GM18951 (cell line): ENCODE results near the gene SMTNL2.
"Not testable (repeated sequence)": the region's sequence is repeated elsewhere in the genome, so short reads cannot be mapped to it uniquely, and the experiment has no call there.

ENCODE experiments used
- POLR2A ChIP-seq: IDR thresholded peaks from 4 replicates; pipeline ENCODE4 v1.6.1; 2011; ENCODE audit warnings: mild to moderate bottlenecking; ENCODE audit not compliant: insufficient read length, insufficient read depth; ENCODE audit errors: extremely low read depth
- in situ Hi-C: fragments of 300-500 bp; cut with MboI; formaldehyde crosslinking; loops from one replicate; pipeline ENCODE4 v1.12.0; 2022; ENCODE audit warnings: low sequenced_read_pairs, mixed read lengths, inconsistent platforms; ENCODE audit not compliant: unreplicated experiment

Gene SMTNL2

DNA sequence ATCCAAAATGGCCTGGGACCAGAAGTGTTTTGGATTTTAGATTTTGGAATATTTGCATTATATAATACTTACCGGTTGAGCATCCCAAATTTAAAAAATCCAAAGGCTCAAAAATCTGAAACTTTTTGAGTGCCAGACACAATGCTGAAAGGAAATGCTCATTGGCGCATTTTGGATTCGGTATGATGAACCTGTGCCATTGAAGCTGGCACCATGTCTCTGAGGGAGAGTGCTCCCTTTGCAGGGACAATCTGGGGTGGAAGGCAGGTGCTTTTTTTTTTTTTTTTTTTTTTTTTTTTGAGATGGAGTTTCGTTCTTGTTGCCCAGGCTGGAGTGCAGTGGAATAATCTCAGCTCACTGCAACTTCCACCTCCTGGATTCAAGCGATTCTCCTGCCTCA, 17.7 kb downstream of the SMTNL2 start:
- no peak for TF ChIP-seq POLR2A
- in situ Hi-C loops, result no loop called here

DNA sequence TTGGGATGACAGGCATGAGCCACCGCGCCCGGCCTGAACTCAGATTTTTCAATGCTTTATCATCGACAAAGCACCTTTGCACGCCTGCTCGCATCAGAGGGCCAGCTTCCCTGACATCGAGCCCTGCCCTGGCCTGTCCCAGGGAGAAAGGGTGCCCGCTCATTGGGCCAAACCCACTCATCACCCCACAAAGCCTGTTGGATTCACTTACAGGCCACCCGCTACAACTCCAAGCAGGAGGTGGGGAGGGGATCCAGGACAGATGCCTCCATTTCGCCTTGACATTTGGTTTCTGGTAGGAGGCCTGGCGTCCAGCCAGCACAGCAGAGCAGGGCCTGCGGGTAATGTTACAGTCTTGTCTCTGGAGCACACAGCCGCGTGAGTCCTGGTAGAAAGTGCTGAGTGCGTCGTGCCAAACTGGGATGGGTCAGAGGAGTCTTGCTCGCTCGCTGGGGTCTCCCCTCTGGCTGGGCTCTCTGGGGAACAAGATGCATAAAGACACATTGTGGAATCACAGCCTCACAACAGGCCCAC, 19.8 kb downstream of the SMTNL2 start:
- in situ Hi-C loops, result no loop called here
- TF ChIP-seq POLR2A, result no peak

DNA sequence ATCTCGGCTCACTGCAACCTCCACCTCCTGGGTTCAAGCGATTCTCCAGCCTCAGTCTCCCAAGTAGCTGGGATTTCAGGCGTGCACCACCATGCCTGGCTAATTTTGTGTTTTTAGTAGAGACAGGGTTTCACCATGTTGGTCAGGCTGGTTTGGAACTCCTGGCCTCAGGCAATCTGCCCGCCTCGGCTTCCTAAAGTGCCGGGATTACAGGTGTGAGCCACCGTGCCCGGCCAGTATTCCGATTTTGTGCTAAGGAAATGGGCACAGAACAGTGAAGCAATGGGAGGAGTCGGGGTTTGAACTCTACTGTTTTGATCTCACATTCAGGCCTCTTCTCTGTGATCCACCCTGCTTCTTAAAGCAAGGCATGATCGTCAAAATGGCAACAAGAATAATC, 20.4 kb downstream of the SMTNL2 start:
- in situ Hi-C loops, result not testable (repeated sequence)

DNA sequence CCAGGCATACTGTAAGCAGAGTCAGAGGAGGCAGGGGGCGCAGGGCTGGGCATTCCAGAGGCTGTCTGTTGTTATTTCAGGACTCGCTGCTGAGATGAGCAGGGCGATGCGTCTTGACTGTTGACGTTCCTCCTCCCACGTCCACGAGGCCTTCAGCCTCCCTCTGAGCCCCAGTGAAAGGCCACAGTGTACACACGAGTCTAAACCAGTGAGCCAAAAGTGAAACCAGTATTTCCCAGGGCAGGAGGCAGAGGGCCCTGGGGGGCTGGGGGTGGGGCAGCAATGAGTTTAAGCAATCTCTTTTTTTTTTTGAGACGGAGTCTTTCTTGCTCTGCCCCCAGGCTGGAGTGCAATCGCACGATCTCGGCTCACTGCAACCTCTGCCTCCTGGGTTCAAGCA, 21.5 kb downstream of the SMTNL2 start:
- in situ Hi-C loops, result no loop called here
- no peak for TF ChIP-seq POLR2A

DNA sequence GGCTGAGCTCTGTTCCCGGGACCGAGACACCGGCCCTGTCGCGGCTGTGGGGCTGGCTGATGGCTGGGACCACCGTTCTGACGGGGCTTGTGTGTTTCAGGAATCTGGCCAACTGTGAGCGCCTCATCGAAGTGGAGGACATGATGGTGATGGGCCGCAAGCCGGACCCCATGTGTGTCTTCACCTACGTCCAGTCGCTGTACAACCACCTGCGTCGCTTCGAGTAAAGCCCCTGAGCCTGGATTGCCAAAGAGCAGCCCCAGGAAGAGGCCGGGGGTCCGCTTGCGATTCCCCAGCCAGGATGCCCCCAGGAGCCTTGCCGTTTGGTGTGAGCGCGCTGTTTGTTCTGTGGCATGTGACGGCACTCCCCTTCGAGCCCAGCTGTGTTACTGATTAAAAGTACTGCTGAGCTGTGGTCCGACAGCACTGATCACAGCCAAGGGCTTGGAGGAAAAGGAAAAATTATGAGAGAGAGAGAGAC, 23.0 kb downstream of the SMTNL2 start:
- in situ Hi-C loops, result no loop called here
- no peak for TF ChIP-seq POLR2A

DNA sequence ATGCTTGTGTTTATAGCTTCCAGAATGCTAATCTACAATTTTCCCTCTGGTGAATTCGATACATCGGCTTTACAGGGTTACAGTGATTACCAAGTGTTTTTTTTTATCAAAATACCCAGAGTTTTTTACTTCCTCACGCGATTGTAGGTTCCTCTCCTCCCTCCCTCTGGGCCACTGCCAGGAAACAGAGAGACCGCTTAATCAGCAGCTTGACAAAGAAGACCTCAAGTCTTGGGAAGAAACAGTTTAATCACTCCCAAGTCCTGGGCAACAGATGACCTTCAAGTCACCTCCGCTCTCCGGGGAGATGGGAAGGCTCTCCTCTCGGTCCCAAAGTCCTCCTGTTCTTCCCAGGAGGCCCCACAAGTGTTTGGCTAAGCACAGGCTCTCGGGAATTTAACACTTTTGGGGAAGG, 23.5 kb downstream of the SMTNL2 start:
- TF ChIP-seq POLR2A, result no peak
- in situ Hi-C loops, result no loop called here

DNA sequence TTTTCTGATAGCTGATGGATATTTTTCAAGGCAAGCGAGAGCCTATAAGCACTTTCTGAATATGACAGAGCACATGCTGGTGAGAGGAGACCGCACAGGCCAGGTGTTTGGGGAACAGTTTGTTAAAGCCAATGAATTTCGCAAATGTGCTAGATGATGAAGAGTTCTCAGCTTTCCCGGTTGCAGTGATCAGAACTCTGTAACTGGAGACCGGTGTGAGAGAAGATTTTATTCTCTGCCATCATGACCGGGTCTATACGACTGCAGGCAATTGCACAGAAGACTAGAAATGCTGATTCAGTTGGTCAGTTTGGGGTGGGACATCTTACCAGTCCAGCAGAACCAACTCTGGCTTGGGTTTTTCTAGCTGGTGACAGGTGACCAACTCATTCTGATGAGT, 25.4 kb downstream of the SMTNL2 start:
- no peak for TF ChIP-seq POLR2A
- in situ Hi-C loops, result no loop called here

DNA sequence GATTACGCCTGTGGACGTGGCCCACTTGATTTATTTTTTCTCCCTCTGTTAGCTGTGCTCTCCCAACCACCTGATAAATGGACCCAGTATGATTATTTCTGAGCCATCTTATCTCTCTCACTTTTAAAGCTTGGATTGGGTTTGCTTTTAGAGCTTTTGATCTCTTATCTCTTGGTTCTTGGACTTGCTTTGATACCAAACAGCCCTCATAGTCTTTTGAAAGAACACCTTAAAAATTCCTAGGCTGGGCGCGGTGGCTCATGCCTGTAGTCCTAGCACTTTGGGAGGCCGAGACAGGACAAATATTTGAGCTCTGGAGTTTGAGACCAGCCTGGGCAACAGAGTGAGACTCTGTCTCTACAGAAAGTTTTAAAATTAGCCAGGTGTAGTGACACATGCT, 25.8 kb downstream of the SMTNL2 start:
- no peak for TF ChIP-seq POLR2A
- in situ Hi-C loops, result no loop called here

DNA sequence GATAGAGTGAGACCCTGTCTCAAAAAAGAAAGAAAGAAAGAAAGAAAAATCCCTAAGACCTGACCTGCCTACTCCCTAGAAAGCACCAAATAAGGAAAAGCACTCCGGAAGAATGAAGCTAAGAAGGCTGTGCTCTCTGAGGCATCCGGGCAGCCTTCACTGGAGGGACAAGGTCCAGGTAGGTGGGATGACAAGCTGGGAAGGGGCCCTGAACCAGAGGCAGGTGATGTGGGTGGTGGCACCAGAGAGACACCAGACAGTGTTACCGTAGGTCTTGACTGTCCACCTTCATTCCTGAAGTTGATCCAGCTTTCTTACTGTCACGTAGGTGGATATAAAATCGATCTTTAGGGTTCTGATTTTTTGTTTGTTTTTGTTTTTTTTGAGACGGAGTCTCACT, 26.3 kb downstream of the SMTNL2 start:
- in situ Hi-C loops, result no loop called here
- TF ChIP-seq POLR2A, result no peak

DNA sequence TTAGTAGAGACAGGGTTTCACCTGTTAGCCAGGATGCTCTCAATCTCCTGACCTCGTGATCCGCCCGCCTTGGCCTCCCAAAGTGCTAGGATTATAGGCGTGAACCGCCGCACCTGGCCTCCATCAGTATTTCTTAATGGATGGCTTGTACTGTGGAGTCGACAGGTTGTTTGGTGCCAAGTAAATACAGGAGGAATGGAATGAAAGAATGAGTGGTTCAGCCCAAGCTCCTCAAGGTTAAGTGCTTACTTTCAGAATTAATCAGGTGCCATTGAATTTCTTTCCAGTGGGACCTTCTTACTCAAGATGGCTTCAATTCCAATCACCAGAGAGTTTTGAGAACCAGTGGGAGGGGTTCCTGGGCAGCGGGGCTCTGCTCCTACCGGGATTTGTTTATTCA, 32.1 kb downstream of the SMTNL2 start:
- no peak for TF ChIP-seq POLR2A
- in situ Hi-C loops, result no loop called here

DNA sequence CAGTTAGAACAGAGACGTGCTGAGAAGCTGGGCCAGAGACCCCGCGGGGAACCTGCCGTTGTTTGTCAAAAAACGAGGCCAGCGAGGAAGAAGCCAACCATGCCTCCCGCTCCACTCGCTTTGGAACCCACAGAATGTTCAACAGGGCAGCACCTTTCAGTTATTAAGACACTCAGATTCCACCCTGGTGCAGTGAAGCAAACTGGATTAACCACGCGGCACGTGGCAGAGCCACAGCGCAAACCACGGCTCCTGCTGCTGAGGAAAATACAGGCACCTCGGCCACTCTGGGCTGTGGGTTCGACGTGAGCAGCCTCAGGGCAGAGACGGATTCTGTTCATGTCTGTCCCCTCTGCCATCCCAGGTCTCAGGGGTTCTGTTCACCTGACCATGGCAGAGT, 32.8 kb downstream of the SMTNL2 start:
- no peak for TF ChIP-seq POLR2A
- in situ Hi-C loops, result no loop called here

DNA sequence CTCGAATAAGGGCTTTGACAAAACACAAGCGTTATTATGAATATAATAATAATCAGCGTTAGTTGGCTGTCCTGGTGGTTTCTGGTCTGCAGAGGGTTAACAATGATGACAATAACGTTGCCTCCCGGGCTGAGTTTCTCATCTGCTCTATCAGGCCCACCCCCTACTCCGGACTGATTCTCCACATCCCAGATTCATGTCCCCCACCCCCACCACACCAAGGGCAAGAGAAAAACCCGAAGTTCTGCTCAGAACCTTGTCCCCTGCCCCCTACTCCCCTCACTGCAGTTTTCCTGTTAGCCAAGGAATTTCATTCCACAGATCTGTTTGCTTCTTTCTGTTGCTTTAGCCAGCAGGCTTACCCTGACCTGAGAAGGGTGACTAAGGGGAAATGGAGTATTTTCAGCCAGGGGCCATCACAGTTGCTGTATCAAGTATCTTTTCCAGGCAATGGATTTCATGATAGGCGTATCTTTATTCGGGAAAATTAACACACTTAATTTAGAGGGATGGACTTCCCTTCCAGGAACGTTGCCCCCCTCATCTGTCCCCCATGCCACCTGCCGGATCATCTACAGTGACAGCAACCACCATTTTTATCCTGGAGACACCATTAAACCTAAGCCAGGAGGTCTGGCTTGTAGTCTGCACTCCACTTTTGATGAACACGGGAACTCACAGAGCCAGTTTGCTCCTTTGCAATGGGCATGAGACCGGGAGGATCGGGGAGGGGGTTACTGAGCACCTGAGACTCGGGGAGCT, 33.4 kb downstream of the SMTNL2 start:
- no peak for TF ChIP-seq POLR2A
- in situ Hi-C loops, result no loop called here

DNA sequence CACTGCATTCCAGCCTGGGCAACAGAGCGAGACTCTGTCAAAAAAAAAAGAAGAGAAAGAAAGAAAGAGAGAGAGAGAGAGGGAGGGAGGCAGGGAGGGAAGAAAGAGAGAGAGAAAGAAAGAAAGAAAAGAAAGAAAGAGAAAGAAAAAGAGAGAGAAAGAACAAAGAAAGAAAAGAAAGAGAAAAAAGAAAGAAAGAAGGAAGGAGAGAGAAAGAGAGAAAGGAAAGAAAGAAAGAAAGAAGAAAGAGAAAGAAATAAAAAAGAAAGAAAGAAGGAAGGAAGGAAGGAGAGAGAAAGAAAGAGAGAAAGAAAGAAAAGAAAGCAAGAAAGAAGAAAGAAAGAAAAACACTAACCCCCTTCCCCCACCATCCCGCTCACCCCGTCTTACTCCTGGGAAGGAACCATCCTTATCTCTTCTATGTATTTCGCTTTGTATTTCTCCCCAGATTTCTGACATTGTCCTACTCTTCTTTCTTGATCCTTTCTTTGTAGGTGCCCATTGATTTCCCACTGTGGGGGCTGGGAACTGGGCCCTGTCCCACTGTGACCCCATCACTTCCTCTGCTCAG, 36.3 kb downstream of the SMTNL2 start:
- TF ChIP-seq POLR2A, result no peak
- in situ Hi-C loops, result no loop called here

DNA sequence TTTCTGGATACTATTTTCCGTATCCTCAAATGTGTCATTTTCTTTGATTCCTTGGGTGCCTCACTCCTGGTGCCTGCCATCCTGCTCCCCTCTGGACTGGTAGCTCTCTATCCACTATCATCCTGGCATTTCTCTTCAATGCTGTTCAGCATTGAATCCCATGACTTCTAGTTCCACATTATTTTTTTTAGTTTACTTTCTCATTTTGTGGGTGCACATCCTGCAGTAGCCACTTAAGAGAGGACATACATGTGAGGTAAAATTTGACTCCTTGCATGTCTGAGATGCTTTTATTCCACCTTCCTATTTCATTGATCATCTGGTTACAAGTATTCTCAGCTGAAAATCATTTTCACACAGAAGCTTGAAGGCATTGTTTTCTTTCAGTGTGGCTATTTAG, 38.0 kb downstream of the SMTNL2 start:
- no peak for TF ChIP-seq POLR2A
- in situ Hi-C loops, result no loop called here
